Myocyte (in vitro differentiated cells): Measurements from ENCODE around the gene INSL3. TPM values are rescaled to one million over a fixed set of nuclear protein-coding genes. Genes with fewer than 3 reads are reported as not detected.
"Not testable (repeated sequence)": the region's sequence is repeated elsewhere in the genome, so short reads cannot be mapped to it uniquely, and the experiment has no call there.

Source experiments
- DNase-seq: peaks from one replicate; pipeline ENCODE4 v3.0.0-alpha.2; 2012; ENCODE audit warnings: low read depth
- total RNA-seq: library from RNA; depleted of rRNA; stranded (reverse); fragments of >200 nt; gene quantifications from 2 replicates; pipeline ENCODE4 v1.2.3, GENCODE V29; 2014

INSL3 gene
- total RNA-seq, 1 donor from 2014 or later: not detected

GRCh38 chr19:17826508-17827056 lies 5.3 kb upstream of the INSL3 start:
- no peak for DNase-seq

GRCh38 chr19:17824339-17824738 lies 3.0 kb upstream of the INSL3 start:
- no peak for DNase-seq

- no peak for DNase-seq
Measured at GRCh38 chr19:17817668-17818363, 3.5 kb downstream of the INSL3 start.

GRCh38 chr19:17812099-17812498 lies 9.2 kb downstream of the INSL3 start:
- DNase-seq: no peak

GRCh38 chr19:17811681-17812080 lies 9.6 kb downstream of the INSL3 start:
- DNase-seq: no peak

DNA sequence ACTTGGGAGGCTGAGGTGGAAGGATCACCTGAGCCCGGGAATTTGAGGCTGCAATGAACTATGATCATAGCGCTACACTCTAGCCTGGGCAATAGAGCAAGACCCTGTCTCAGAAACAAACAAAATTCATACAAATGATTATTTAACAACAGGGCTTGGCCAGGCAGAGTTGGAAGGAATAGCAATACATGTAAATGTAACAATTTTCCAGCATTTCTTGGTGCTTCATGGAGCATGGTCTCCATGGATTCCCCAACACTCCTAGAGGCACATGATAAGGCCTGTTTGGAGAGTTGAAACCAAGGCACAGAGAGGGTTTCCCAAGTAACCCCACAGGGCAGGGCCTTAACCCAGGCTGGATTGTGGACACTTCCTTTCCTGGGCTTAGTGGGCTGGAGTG lies 10.2 kb downstream of the INSL3 start:
- no peak for DNase-seq

DNA sequence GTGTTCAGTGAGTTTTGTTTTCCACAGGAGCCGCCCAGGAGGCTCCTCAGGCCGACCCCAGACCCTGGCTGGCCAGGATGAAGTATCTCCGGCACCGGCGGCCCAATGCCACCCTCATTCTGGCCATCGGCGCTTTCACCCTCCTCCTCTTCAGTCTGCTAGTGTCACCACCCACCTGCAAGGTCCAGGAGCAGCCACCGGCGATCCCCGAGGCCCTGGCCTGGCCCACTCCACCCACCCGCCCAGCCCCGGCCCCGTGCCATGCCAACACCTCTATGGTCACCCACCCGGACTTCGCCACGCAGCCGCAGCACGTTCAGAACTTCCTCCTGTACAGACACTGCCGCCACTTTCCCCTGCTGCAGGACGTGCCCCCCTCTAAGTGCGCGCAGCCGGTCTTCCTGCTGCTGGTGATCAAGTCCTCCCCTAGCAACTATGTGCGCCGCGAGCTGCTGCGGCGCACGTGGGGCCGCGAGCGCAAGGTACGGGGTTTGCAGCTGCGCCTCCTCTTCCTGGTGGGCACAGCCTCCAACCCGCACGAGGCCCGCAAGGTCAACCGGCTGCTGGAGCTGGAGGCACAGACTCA lies 13.5 kb downstream of the INSL3 start:
- no peak for DNase-seq

DNA sequence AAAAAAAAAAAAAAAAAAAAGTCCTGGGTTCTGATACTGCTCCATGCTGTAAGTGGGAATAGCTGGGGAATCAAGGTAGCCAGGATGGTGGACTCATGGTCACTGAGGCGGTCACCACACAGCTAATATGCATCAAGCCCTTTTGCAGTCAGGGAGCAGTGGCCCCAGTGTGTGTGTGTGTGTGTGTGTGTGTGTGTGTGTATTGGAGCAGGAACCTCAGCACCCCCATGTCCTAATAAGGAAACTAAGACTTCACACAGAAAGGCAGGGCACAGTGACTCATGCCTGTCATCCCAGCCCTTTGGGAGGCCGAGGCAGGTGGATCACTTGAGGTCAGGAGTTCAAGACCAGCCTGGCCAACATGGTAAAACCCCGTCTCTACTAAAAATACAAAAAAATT lies 14.4 kb downstream of the INSL3 start:
- no peak for DNase-seq

DNA sequence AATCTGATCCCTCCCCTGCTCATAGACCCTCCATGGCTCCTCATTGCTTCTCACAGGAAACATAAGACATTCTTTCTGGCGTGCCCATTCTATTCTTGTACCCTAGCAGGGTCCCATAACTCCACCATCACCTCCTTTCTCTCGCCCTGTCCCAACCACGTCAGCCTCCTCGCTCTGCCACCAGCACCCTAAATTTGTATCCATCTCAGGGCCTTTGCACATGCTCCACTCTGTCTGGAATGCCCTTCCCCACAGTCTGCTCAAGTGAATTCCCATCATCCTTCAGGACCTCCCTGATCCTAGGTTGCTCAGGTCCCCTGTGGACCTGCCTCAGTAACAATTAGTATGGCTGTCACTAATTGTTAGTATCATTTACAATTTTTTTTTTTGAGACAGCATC lies 15.9 kb downstream of the INSL3 start:
- DNase-seq: no peak

GRCh38 chr19:17803264-17803896 lies 17.9 kb downstream of the INSL3 start:
- DNase-seq: no peak

DNA sequence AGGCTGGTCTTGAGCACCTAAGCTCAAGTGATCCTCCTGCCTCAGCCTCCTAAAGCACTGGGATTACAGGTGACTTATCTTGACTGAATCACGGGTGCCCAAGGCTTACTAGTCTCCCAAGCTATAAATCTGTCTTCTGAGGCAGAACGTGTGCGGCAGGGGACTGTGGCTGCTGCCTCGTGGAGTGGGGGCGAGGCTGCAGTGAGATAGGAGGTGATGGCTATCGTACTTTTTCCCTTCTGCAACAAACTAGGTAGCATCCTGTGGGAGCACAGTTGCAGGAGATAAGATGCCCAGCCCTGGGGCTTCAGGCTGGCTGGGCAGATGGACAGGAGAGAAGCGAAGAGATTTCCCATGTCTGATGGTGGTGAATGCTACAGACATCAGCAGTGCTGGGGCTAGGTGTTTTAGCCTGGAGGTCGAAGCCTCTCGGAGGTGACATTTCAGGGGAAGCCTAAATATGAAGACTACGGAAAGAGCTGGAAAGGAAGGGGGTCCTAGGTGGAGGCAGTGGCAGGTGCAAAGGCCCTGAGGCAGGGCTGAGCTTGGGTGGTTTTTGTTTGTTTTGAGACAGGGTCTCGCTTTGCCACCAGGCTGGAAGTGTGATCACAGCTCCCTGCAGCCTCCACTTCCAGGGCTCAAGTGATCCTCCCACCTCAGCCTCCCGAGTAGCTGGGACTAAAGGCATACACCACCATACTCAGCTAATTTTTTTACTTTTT lies 19.0 kb downstream of the INSL3 start:
- no peak for DNase-seq

GRCh38 chr19:17798599-17798998 lies 22.7 kb downstream of the INSL3 start:
- not testable (repeated sequence) for DNase-seq

DNA sequence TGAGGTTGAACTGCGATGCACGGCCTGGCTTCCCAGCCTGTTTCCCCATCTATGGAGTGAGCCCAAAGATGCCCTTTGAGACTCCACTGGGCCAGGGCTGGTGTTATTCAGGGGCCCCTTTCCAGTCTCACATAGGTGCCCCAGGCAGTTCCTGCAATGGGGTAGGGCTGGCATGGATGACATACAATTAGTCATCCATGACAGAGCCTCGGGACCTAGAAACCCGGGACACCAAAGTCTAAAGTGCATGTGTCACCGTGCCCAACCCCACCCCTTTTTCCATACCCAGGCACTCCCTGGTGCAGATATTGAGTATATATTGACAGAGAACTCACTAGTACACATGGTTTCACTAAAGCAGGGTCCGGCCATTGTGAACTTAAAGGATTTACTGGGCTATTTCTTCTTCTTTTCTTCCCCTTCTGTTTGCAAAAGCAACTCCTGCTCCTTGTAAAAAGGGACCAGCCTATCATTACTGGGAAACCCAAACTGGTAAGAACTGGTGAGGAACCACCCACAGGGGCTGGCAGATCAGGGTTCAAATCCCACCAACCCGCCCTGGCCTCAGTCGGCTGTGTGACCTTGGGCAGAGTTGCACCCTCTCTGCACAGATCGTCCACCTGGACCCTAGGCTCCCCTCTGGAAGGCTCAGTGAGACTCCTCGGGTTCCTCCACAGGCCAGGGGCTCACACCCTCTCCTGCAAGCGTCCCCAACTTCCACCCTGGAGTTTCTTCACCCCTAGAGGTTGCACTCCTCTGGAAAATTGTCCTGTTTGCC lies 23.7 kb downstream of the INSL3 start:
- DNase-seq: no peak

GRCh38 chr19:17796838-17797423 lies 24.4 kb downstream of the INSL3 start:
- no peak for DNase-seq

DNA sequence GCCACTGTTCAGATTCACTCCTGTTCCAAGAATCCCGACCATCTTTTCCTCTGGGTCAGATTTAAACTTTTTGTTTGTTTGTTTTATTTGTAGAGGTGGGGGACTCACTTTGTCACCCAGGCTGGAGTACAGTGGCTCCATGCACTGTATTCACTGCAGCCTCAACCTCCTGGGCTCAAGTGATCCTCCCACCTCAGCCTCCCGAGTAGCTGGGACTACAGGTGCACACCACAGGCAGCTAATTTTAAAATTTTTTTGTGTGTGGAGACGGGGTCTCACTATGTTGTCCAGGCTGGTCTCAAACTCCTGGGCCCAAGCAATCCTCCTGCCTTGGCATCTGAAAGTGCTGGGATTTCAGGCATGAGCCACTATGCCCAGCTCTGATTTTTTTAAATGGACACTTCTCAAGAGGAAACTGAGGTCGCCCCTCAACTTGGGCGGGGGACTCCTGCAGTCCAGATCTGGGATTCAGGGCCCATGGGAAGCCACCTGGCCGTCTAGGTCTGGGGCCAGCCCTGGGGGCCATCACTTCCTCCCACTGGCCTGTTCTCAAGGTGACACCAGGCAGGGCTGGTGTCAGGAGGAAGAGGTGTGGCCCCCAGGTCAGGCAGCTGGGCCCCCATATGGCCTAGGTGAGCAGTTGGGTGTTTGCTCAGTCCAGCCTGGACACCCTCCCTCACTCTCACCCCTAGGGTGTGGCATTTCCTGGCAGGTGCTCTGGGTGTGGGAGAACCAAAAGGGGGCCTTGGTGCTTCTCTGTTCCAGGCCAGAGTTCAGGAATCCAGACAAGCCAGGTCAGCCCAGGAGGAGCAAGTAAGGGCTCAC lies 25.1 kb downstream of the INSL3 start:
- no peak for DNase-seq

DNA sequence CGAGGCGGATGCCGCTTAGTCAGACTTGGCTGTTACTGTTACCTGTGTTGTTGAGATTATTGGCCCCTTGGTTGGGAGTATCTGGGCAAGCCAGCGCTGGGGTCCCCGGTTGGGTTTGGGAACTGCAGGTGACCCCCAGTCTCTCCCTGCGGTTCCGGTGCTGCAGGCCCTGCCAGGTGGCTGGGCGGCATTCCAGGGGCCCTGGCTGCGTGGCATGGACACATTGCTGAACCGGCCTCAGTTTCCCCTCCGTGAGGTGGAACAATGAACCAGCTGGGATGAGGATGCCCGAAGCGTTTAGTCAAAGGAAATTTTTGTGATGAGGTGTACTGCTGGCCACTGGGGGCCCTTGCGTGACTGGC lies 25.8 kb downstream of the INSL3 start:
- no peak for DNase-seq

DNA sequence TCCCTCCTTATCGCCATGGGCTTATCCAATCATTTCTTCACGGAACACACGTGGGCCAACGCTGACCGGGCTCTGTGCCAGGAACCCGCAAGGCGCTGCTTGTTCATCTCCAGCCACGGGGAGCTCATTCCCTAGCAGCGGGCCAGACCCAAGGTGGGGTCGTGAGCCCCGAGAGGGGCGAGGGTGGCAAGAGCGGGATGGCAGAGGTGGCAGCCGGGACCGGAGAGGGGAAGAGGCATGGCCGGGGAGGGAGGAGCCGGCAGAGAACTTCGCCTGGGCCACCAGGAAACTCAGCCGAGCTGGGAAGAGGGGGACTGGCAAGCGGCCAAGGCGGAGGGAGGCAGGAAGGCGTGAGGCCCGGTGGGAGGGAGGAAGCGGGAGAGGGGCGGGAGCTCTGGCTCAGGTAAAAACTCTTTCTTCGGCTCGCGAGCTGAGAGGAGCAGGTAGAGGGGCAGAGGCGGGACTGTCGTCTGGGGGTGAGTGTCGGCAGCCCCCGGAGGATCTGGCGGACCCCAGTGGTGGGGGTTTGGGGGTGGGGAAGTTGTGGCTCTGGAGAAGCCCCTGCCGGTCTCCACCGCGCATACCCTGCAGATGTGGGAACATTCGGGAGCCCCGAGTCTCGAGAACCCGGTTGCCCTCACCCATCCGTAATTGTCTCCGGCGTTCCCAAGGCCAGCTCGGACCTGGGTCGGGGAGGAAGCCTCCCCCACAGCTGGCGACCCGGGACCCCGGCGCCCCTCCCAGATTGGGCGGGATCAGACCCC lies 26.4 kb downstream of the INSL3 start, which contains the start of gene B3GNT3:
Gene B3GNT3, plus strand, starts transcription at position 408 of the 764 bp plus-strand sequence. CDS start 12,670 bp downstream, outside the sequence.
- no peak for DNase-seq

GRCh38 chr19:17794412-17794730 lies 26.9 kb downstream of the INSL3 start:
- no peak for DNase-seq
